Spleen (tissue), 11 donors: ENCODE results near the gene PTPRT. TPM values are rescaled to one million over a fixed set of nuclear protein-coding genes. Genes with fewer than 3 reads are reported as not detected.

Experiments
- DNase-seq: peaks from one replicate; pipeline ENCODE4 v3.0.0-alpha.2; 2020
- H3K27ac ChIP-seq, 8 donors: fragments of 200-600 bp; sonication (generic) in 7 of 8; 1 replicate in 4 of 8; 2 replicates in 4 of 8; pipeline versions ENCODE4 v1.5.0 to v1.8.0; 2016 to 2021; ENCODE audit warnings: inconsistent platforms in 4 of 8, mild to moderate bottlenecking in 4 of 8, moderate library complexity in 1 of 8
- H3K27me3 ChIP-seq, 7 donors: fragments of 200-600 bp; sonication (generic) in 6 of 7; replicated peaks in 1 of 7; 1 replicate in 4 of 7; 2 replicates in 3 of 7; pipeline versions ENCODE4 v1.5.0 to v1.8.0; 2016 to 2021; ENCODE audit warnings: inconsistent platforms in 3 of 7, mild to moderate bottlenecking in 1 of 7
- H3K36me3 ChIP-seq, 6 donors: fragments of 200-600 bp; sonication (generic) in 5 of 6; 1 replicate in 4 of 6; 2 replicates in 2 of 6; pipeline versions ENCODE4 v1.5.0 to v1.8.0; 2016 to 2021; ENCODE audit warnings: inconsistent platforms in 2 of 6
- H3K4me1 ChIP-seq, 6 donors: fragments of 200-600 bp; sonication (generic) in 5 of 6; 1 replicate in 3 of 6; 2 replicates in 3 of 6; pipeline versions ENCODE4 v1.5.0 to v1.8.0; 2016 to 2021; ENCODE audit warnings: inconsistent platforms in 3 of 6
- H3K4me3 ChIP-seq, 8 donors: fragments of 200-600 bp; sonication (generic) in 7 of 8; 1 replicate in 4 of 8; 2 replicates in 4 of 8; pipeline versions ENCODE4 v1.5.0 to v1.8.0; 2016 to 2021; ENCODE audit warnings: inconsistent platforms in 4 of 8, mild to moderate bottlenecking in 4 of 8, moderate library complexity in 2 of 8
- H3K9me3 ChIP-seq, 8 donors: fragments of 200-600 bp; sonication (generic) in 7 of 8; 1 replicate in 4 of 8; 2 replicates in 4 of 8; pipeline versions ENCODE4 v1.5.0 to v1.8.0; 2016 to 2021; ENCODE audit warnings: inconsistent platforms in 4 of 8
- POLR2A ChIP-seq, 3 donors: fragments of 450-650 bp; IDR thresholded peaks; one replicate each; pipeline ENCODE4 v1.5.1; 2017; ENCODE audit warnings: antibody characterized with exemption in 3 of 3, mild to moderate bottlenecking in 1 of 3
- POLR2AphosphoS5 ChIP-seq, 3 donors: sonication (generic); formaldehyde crosslinking; IDR thresholded peaks; one replicate each; pipeline ENCODE4 v1.5.1; 2017; ENCODE audit warnings: antibody characterized with exemption in 3 of 3
- WGBS, 5 donors: extraction: QIAGEN DNeasy Blood & Tissue Kit in 3 of 5; methylation state at CpG; one replicate each; pipeline versions ENCODE4 v1.1.5 to v1.1.7; 2013 to 2018; 5-methylcytosine and 5-hydroxymethylcytosine counted together
- intact Hi-C: fragments of 100-400 bp; cut with DNase I; formaldehyde crosslinking; loops from one replicate; pipeline ENCODE4 v1.15.0; 2023; ENCODE audit warnings: low total_unique reads
- polyA plus RNA-seq, 3 donors: library from polyadenylated mRNA; stranded (reverse); fragments of 200-250 nt; gene quantifications; one replicate each; pipeline ENCODE4 v1.2.1, GENCODE V29; 2013
- total RNA-seq, 7 donors: library from RNA; depleted of rRNA in 3 of 7; stranded (reverse); fragments of >200 nt in 3 of 7; fragmentation: NEBNext Ultra II Directional in 4 of 7; extraction: Animal tissue kit (Norgen Biotek cat#: 25700) in 4 of 7; gene quantifications; one replicate each; pipeline versions ENCODE4 v1.1.0 to v1.2.1, GENCODE V29; 2016 to 2021
- TF ChIP-seq, protein P1 (sequence below), 11 experiments: fragments of 200-600 bp in 7 of 11; fragments of 450-650 bp in 4 of 11; sonication (generic) in 4 of 11; IDR thresholded peaks in 8 of 11; conservative IDR thresholded peaks in 3 of 11; 1 replicate in 7 of 11; 2 replicates in 4 of 11; pipeline versions ENCODE4 v1.4.0 to v1.8.0; 2016 to 2021; ENCODE audit warnings: antibody characterized with exemption in 11 of 11, inconsistent platforms in 4 of 11, mild to moderate bottlenecking in 1 of 11
- donor health status: healthy with polysubstance abuse.
- donor health status: DM: no; HTN: no; CAD: no; lungs with moderate emphysema.
- donor health status: DM: no; HTN: no; CAD: no.
- donor health status: Bipolar disorder and iron deficiency.
- donor health status: healthy.
- donor health status: DM: no; HTN: no; CAD: no.
- donor health status: DM: yes; HTN: yes; CAD: no.

PTPRT gene
- total and polyA plus RNA-seq, 10 donors: 0.02 to 4.7 (median 1.2) TPM

DNA sequence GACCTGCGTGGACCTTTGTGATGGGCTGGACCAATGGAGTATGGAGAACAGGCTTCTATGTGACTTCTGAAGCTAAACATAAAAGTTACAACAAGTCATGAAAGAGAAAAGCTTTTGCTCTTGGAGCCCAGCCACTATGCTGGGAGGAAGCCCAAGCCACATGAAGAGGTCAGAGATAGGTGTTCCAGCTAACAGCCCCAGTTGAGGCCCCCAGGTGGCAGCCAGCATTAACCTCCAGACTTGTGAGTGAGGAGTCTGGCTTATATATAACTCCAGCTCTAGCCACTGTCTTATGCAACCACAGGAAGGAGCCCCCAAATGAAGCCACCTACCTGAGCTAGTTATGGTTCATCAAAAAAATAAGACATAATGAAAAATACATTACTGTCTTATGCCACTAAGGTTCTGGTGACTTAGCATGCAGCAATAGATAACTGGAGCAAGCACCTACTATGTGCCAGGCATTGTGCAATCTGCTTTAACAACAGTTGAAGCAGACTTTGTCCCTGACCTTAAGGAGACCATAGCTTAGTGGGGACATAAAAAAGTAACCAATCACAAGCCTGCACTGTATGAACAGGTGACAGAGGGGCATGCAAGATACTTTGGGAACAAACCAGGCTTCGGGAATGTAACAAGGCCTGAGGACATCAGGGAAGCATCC is 599.6 kb downstream of the PTPRT start:
- no peak for DNase-seq
- H3K27me3 ChIP-seq: peaks cover 0 to 8% (median 0%) of the 10 kb centered on the region in 7 donors
- TF ChIP-seq, protein P1, sequence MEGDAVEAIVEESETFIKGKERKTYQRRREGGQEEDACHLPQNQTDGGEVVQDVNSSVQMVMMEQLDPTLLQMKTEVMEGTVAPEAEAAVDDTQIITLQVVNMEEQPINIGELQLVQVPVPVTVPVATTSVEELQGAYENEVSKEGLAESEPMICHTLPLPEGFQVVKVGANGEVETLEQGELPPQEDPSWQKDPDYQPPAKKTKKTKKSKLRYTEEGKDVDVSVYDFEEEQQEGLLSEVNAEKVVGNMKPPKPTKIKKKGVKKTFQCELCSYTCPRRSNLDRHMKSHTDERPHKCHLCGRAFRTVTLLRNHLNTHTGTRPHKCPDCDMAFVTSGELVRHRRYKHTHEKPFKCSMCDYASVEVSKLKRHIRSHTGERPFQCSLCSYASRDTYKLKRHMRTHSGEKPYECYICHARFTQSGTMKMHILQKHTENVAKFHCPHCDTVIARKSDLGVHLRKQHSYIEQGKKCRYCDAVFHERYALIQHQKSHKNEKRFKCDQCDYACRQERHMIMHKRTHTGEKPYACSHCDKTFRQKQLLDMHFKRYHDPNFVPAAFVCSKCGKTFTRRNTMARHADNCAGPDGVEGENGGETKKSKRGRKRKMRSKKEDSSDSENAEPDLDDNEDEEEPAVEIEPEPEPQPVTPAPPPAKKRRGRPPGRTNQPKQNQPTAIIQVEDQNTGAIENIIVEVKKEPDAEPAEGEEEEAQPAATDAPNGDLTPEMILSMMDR (IDR thresholded peaks at IDR 0.05 in 8 of 11, conservative IDR thresholded peaks at IDR 0.05 in 3 of 11): no peak
- no peak for TF ChIP-seq POLR2A (IDR thresholded peaks at IDR 0.05)
- no peak for TF ChIP-seq POLR2AphosphoS5 (IDR thresholded peaks at IDR 0.05)
- H3K36me3 ChIP-seq: no peaks in the 10 kb centered on the region
- no peaks in the 10 kb centered on the region for H3K4me1 ChIP-seq
- WGBS, 5 donors: 64 to 69% (median 66%) methylated on average over 2 of the region's 2 CpGs
- no peak overlapping the region for H3K27ac ChIP-seq
- H3K4me3 ChIP-seq: no peak overlapping the region
- H3K9me3 ChIP-seq: no peaks in the 10 kb centered on the region
- intact Hi-C loops: no loop called here

DNA sequence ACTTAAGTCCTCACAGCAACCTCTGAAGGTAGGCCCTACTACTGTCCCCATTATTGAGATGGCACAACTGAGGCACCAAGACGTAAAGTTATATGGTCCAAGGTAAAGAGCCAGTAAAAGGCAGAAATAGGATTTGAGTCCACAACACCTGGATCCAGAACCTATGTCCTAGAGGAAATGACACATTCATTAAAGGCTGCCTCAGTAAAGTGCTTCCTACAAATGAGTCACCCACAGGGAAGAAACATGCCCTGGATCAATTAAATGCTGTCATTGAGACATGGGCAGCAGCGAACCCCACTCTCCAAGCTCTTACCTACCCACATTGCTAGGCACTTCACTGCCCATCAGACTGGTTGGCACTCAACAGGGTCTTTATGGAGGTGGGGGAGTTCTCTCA is 600.9 kb downstream of the PTPRT start:
- H3K27ac ChIP-seq: no peak overlapping the region
- H3K4me3 ChIP-seq: no peak overlapping the region
- no peak for TF ChIP-seq POLR2AphosphoS5 (IDR thresholded peaks at IDR 0.05)
- intact Hi-C loops: no loop called here
- no peak for DNase-seq
- peaks cover 0 to 8% (median 0%) of the 10 kb centered on the region in 7 donors for H3K27me3 ChIP-seq
- WGBS, 5 donors: 65 to 81% (median 68%) methylated on average over 2 of the region's 2 CpGs
- no peaks in the 10 kb centered on the region for H3K36me3 ChIP-seq
- no peaks in the 10 kb centered on the region for H3K4me1 ChIP-seq
- H3K9me3 ChIP-seq: no peaks in the 10 kb centered on the region

DNA sequence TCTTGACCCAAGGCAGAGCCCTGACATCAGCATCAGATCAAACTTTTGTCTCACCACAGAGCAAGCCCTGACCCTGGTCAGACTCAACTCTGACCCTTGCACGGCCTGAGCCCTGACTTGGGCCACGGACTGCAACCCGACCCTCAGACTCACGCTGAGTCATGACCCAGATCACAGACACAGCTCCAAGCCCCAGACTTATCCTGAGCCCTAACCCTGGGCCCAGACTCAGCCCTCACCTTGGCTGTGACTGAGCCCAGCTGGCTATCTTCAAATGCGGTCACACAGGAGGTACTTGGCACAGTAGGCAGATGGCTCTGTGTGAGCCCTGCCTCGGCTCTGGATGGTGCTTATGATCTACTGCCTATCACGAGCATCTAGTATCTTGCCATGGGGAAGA is 602.3 kb downstream of the PTPRT start:
- Histone ChIP-seq H3K9me3 (no peaks in the 10 kb centered on the region), H3K4me3 (no peak overlapping the region), H3K36me3 (no peaks in the 10 kb centered on the region), H3K4me1 (no peaks in the 10 kb centered on the region), H3K27me3 (peaks cover 0 to 8% (median 0%) of the 10 kb centered on the region in 7 donors), H3K27ac (no peak overlapping the region)
- intact Hi-C loops: no loop called here
- DNase-seq: no peak
- WGBS, 5 donors: 65 to 82% (median 69%) methylated on average over 6 to 7 of the region's 7 CpGs
- TF ChIP-seq, protein P1 (IDR thresholded peaks at IDR 0.05 in 8 of 11, conservative IDR thresholded peaks at IDR 0.05 in 3 of 11): no peak
- no peak for TF ChIP-seq POLR2AphosphoS5 (IDR thresholded peaks at IDR 0.05)
- no peak for TF ChIP-seq POLR2A (IDR thresholded peaks at IDR 0.05)

DNA sequence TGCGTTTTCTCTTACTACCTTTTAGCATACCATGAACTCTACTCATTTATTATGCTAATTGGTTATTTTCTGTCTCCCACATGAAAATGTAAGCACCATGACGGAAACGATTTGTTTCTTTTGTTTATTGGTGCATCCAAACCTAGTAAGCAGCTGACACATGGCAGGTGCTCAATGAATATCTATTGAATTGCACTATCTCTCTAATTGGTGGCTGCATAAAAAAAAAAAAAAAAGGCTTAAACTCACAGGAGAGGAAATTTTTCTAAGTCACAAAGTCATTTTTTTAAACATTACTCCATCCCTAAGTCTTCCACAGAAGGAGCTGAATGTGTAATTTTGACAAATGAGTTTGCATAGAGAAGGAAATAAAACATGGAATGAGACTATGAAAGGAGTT is 608.4 kb downstream of the PTPRT start:
- intact Hi-C loops: no loop called here
- TF ChIP-seq POLR2AphosphoS5 (IDR thresholded peaks at IDR 0.05) (no peak), POLR2A (IDR thresholded peaks at IDR 0.05) (no peak)
- TF ChIP-seq, protein P1 (IDR thresholded peaks at IDR 0.05 in 8 of 11, conservative IDR thresholded peaks at IDR 0.05 in 3 of 11): no peak
- no peak overlapping the region for H3K27ac ChIP-seq
- H3K27me3 ChIP-seq: no peaks in the 10 kb centered on the region
- no peak for DNase-seq
- no peaks in the 10 kb centered on the region for H3K36me3 ChIP-seq
- H3K4me3 ChIP-seq: no peak overlapping the region
- WGBS, 5 donors: 64 to 82% (median 77%) methylated on average over 3 of the region's 3 CpGs
- H3K4me1 ChIP-seq: no peaks in the 10 kb centered on the region
- no peaks in the 10 kb centered on the region for H3K9me3 ChIP-seq
